Gastrocnemius medialis (tissue), 4 donors: ENCODE measurements around the gene ATP1A2. TPM values are rescaled to one million over a fixed set of nuclear protein-coding genes. Genes with fewer than 3 reads are reported as not detected.

Source experiments
- ATAC-seq, 2 donors: fragments of 150-250 bp; one replicate each; pipeline ENCODE4 v1.9.1; 2016
- DNase-seq, 2 donors: peaks; one replicate each; pipeline ENCODE4 v3.0.0-alpha.2; 2019
- H3K27ac ChIP-seq, 4 donors: fragments of 200-600 bp; sonication (generic); 1 replicate in 1 of 4; 2 replicates in 3 of 4; pipeline ENCODE4 v1.5.1; 2016 to 2018; ENCODE audit warnings: mild to moderate bottlenecking in 2 of 4, moderate library complexity in 1 of 4
- H3K27me3 ChIP-seq, 3 donors: fragments of 200-600 bp; sonication (generic) in 2 of 3; 1 replicate in 1 of 3; 2 replicates in 2 of 3; pipeline versions ENCODE4 v1.5.1 to v1.6.0; 2016 to 2019; ENCODE audit warnings: mild to moderate bottlenecking in 1 of 3, moderate library complexity in 1 of 3
- H3K36me3 ChIP-seq, 2 donors: fragments of 200-600 bp; sonication (generic) in 1 of 2; one replicate each; pipeline ENCODE4 v1.5.1; 2017 to 2018
- H3K4me1 ChIP-seq, 2 donors: fragments of 200-600 bp; sonication (generic) in 1 of 2; one replicate each; pipeline ENCODE4 v1.5.1; 2016 to 2017; ENCODE audit warnings: mild to moderate bottlenecking in 2 of 2
- H3K4me3 ChIP-seq, 4 donors: fragments of 200-600 bp; sonication (generic) in 3 of 4; 1 replicate in 1 of 4; 2 replicates in 3 of 4; pipeline ENCODE4 v1.5.1; 2016 to 2019; ENCODE audit warnings: mild to moderate bottlenecking in 2 of 4
- H3K9me3 ChIP-seq, 3 donors: fragments of 200-600 bp; sonication (generic) in 2 of 3; 1 replicate in 1 of 3; 2 replicates in 2 of 3; pipeline ENCODE4 v1.5.1; 2016 to 2019
- CTCF ChIP-seq, 5 experiments: fragments of 450-650 bp in 3 of 5; fragments of 200-600 bp in 2 of 5; sonication (generic) in 2 of 5; IDR thresholded peaks in 4 of 5; conservative IDR thresholded peaks in 1 of 5; 1 replicate in 4 of 5; 2 replicates in 1 of 5; pipeline ENCODE4 v1.5.1; 2016 to 2019; ENCODE audit warnings: antibody characterized with exemption in 5 of 5, mild to moderate bottlenecking in 3 of 5, moderate library complexity in 3 of 5
- POLR2A ChIP-seq, 2 donors: fragments of 450-650 bp; IDR thresholded peaks; one replicate each; pipeline ENCODE4 v1.6.1; 2017; ENCODE audit warnings: antibody characterized with exemption in 2 of 2, mild to moderate bottlenecking in 2 of 2, moderate library complexity in 2 of 2
- in situ Hi-C, 4 donors: fragments of 200-750 bp; cut with MboI; loops; one replicate each; pipeline versions ENCODE4 v1.15.0 to v1.8.0; 2017; ENCODE audit warnings: low sequenced_read_pairs in 4 of 4
- intact Hi-C: fragments of 100-400 bp; cut with DNase I; formaldehyde crosslinking; loops from one replicate; pipeline ENCODE4 v1.15.1; 2023; ENCODE audit warnings: low total_unique reads
- total RNA-seq, 4 donors: library from RNA; depleted of rRNA; stranded (reverse); fragments of >200 nt; gene quantifications; one replicate each; pipeline versions ENCODE4 v1.1.0 to v1.2.3, GENCODE V29; 2016

ATP1A2 gene
- total RNA-seq, 4 donors from 2014 or later: 281 to 710 (median 413) TPM

- peaks cover 70 to 82% of the 10 kb centered on the region in 2 donors for H3K4me1 ChIP-seq
- no peaks in the 10 kb centered on the region for H3K9me3 ChIP-seq
- peaks cover 0 to 18% of the 10 kb centered on the region in 2 donors for H3K36me3 ChIP-seq
- H3K27ac ChIP-seq: peak overlapping the region; percentile 97 to 100 (median 98)
- ATAC-seq (no peak), DNase-seq (no peak)
- H3K27me3 ChIP-seq: no peaks in the 10 kb centered on the region
- TF ChIP-seq CTCF (IDR thresholded peaks at IDR 0.05 in 4 of 5, conservative IDR thresholded peaks at IDR 0.05 in 1 of 5): no peak
- TF ChIP-seq POLR2A (IDR thresholded peaks at IDR 0.05): no peak
- peak overlapping the region; percentile 54 to 86 (median 72) for H3K4me3 ChIP-seq
- in situ Hi-C loops: no loop called here
- intact Hi-C loops: loop anchor here (5.0 kb wide), 1 partner anchor 75 kb away; the partner anchor contains the start of gene CASQ1
These were observed 1.7 kb downstream of the ATP1A2 start for GRCh38 chr1:160117300-160117699.

GRCh38 chr1:160117709-160118183, 2.2 kb downstream of the ATP1A2 start:
- Histone ChIP-seq H3K27me3 (no peaks in the 10 kb centered on the region), H3K9me3 (no peaks in the 10 kb centered on the region), H3K4me3 (peak overlapping the region; percentile 54 to 86 (median 72)), H3K4me1 (peaks cover 74 to 83% of the 10 kb centered on the region in 2 donors), H3K27ac (peak overlapping the region; percentile 97 to 100 (median 98)), H3K36me3 (peaks cover 0 to 22% of the 10 kb centered on the region in 2 donors)
- no peak for TF ChIP-seq CTCF (IDR thresholded peaks at IDR 0.05 in 4 of 5, conservative IDR thresholded peaks at IDR 0.05 in 1 of 5)
- peak; percentile 45 to 55 for TF ChIP-seq POLR2A (IDR thresholded peaks at IDR 0.05)
- intact Hi-C loops (loop anchor here (5.0 kb wide), 1 partner anchor 75 kb away; the partner anchor contains the start of gene CASQ1), in situ Hi-C loops (no loop called here)
- ATAC-seq (peak; percentile 38 to 52), DNase-seq (peak; percentile 70 to 87)

GRCh38 chr1:160118928-160119327, 3.4 kb downstream of the ATP1A2 start:
- H3K4me3 ChIP-seq: peak overlapping the region; percentile 54 to 86 (median 72)
- H3K27me3 ChIP-seq: no peaks in the 10 kb centered on the region
- H3K36me3 ChIP-seq: peaks cover 0 to 24% of the 10 kb centered on the region in 2 donors
- in situ Hi-C loops (no loop called here), intact Hi-C loops (loop anchor here (5.0 kb wide), 1 partner anchor 73 kb away; the partner anchor contains the start of gene CASQ1)
- TF ChIP-seq CTCF (IDR thresholded peaks at IDR 0.05 in 4 of 5, conservative IDR thresholded peaks at IDR 0.05 in 1 of 5) (no peak), POLR2A (IDR thresholded peaks at IDR 0.05) (no peak)
- peak overlapping the region; percentile 97 to 100 (median 98) for H3K27ac ChIP-seq
- peaks cover 77 to 80% of the 10 kb centered on the region in 2 donors for H3K4me1 ChIP-seq
- ATAC-seq (no peak), DNase-seq (no peak)
- H3K9me3 ChIP-seq: no peaks in the 10 kb centered on the region

- Histone ChIP-seq H3K27me3 (no peaks in the 10 kb centered on the region), H3K9me3 (no peaks in the 10 kb centered on the region), H3K27ac (peak overlapping the region; percentile 97 to 100 (median 98)), H3K36me3 (peaks cover 0 to 31% of the 10 kb centered on the region in 2 donors), H3K4me3 (no peak overlapping the region), H3K4me1 (peaks cover 77 to 80% of the 10 kb centered on the region in 2 donors)
- intact Hi-C loops (no loop called here), in situ Hi-C loops (no loop called here)
- TF ChIP-seq CTCF (IDR thresholded peaks at IDR 0.05 in 4 of 5, conservative IDR thresholded peaks at IDR 0.05 in 1 of 5) (no peak), POLR2A (IDR thresholded peaks at IDR 0.05) (no peak)
- ATAC-seq (no peak), DNase-seq (no peak)
These were observed 5.2 kb downstream of the ATP1A2 start for GRCh38 chr1:160120797-160121196.
